GM23248 (cell line): ENCODE data around the gene HACL1. TPM values are rescaled to one million over a fixed set of nuclear protein-coding genes. Genes with fewer than 3 reads are reported as not detected.
A peak's percentile ranks its signal among the peaks of the same experiment; 100 is the strongest.

Experiments used
- DNase-seq: peaks from one replicate; pipeline ENCODE4 v3.0.0-alpha.2; 2015
- H2AFZ ChIP-seq: fragments of 200-600 bp; sonication (generic); 2 replicates; pipeline ENCODE4 v1.6.1; 2016; ENCODE audit warnings: antibody characterized with exemption
- H3F3A ChIP-seq: fragments of 200-600 bp; sonication (generic); 2 replicates; pipeline ENCODE4 v1.6.1; 2016; ENCODE audit warnings: mild to moderate bottlenecking, antibody characterized with exemption, mixed run types; ENCODE audit not compliant: insufficient read depth
- H3K27ac ChIP-seq: fragments of 200-600 bp; sonication (generic); 2 replicates; pipeline ENCODE4 v1.5.1; 2016; ENCODE audit warnings: mild to moderate bottlenecking
- H3K27me3 ChIP-seq: fragments of 200-600 bp; sonication (generic); replicated peaks from 2 replicates; pipeline ENCODE4 v1.6.1; 2016; ENCODE audit warnings: mild to moderate bottlenecking; ENCODE audit not compliant: insufficient read depth
- H3K36me3 ChIP-seq: fragments of 200-600 bp; sonication (generic); 2 replicates; pipeline ENCODE4 v1.6.1; 2016; ENCODE audit warnings: low read depth, mild to moderate bottlenecking
- H3K4me1 ChIP-seq: fragments of 200-600 bp; sonication (generic); 2 replicates; pipeline ENCODE4 v1.6.1; 2016; ENCODE audit warnings: mild to moderate bottlenecking; ENCODE audit not compliant: insufficient read depth
- H3K4me2 ChIP-seq: fragments of 200-600 bp; sonication (generic); one replicate; pipeline ENCODE4 v1.6.1; 2016; ENCODE audit warnings: mild to moderate bottlenecking; ENCODE audit not compliant: unreplicated experiment
- H3K4me3 ChIP-seq: fragments of 200-600 bp; sonication (generic); 2 replicates; pipeline ENCODE4 v1.5.1; 2016; ENCODE audit warnings: mild to moderate bottlenecking
- H3K79me2 ChIP-seq: fragments of 200-600 bp; sonication (generic); 2 replicates; pipeline ENCODE4 v1.6.1; 2016; ENCODE audit warnings: mild to moderate bottlenecking; ENCODE audit not compliant: insufficient read depth
- H3K9ac ChIP-seq: fragments of 200-600 bp; sonication (generic); 2 replicates; pipeline ENCODE4 v1.6.1; 2016; ENCODE audit warnings: mild to moderate bottlenecking
- H3K9me2 ChIP-seq: fragments of 200-600 bp; sonication (generic); 2 replicates; pipeline ENCODE4 v1.6.1; 2016; ENCODE audit warnings: mixed run types, mild to moderate bottlenecking, moderate library complexity; ENCODE audit not compliant: insufficient read depth
- H3K9me3 ChIP-seq: fragments of 200-600 bp; sonication (generic); one replicate; pipeline ENCODE4 v1.6.1; 2017; ENCODE audit warnings: low read depth
- H4K20me1 ChIP-seq: fragments of 200-600 bp; sonication (generic); 2 replicates; pipeline ENCODE4 v1.6.0; 2016; ENCODE audit not compliant: insufficient read depth
- EZH2 ChIP-seq: fragments of 200-600 bp; sonication (generic); IDR thresholded peaks from 2 replicates; pipeline ENCODE4 v1.6.1; 2018; ENCODE audit warnings: antibody characterized with exemption, mild to moderate bottlenecking; ENCODE audit not compliant: insufficient read depth, poor library complexity, severe bottlenecking
- EZH2phosphoT487 ChIP-seq: fragments of 200-600 bp; sonication (generic); IDR thresholded peaks from 2 replicates; pipeline ENCODE4 v1.6.1; 2018; ENCODE audit warnings: antibody characterized with exemption, moderate library complexity, mild to moderate bottlenecking, low read depth; ENCODE audit not compliant: insufficient read depth
- WGBS, 2 experiments: methylation state at CpG; one replicate each; pipeline ENCODE4 v1.1.6; 2015 to 2017; ENCODE audit warnings: low lambda C conversion rate in 2 of 2, low coverage in 1 of 2; ENCODE audit errors: missing lambda C conversion rate in 2 of 2; 5-methylcytosine and 5-hydroxymethylcytosine counted together
- in situ Hi-C: fragments of 300-500 bp; cut with MboI; formaldehyde crosslinking; loops from 2 replicates; pipeline ENCODE4 v1.15.0; 2020
- polyA plus RNA-seq: library from polyadenylated mRNA; unstranded; fragments of >200 nt; fragmentation: Nextera tagmentation; extraction: Ambion mirVana; gene quantifications from 2 replicates; pipeline ENCODE4 v1.2.1, GENCODE V29; 2016
- total RNA-seq: library from RNA; depleted of rRNA; stranded (reverse); fragments of >200 nt; shearing (Covaris generic); gene quantifications from 2 replicates; pipeline ENCODE4 v1.2.3, GENCODE V29; 2014

The HACL1 gene
- total and polyA plus RNA-seq, 2 experiments from 2014 or later = 14.3 to 16.3 TPM

GRCh38 chr3:15638193-15638890, 37.0 kb upstream of the HACL1 start:
- H3K4me2 ChIP-seq = no peak overlapping the region
- no peaks in the 10 kb centered on the region for H3K79me2 ChIP-seq
- no peak overlapping the region for H3K4me3 ChIP-seq
- H4K20me1 ChIP-seq = no peaks in the 10 kb centered on the region
- H3K27ac ChIP-seq = peak overlapping the region; percentile 35
- DNase-seq = peak; percentile 61
- no peaks in the 10 kb centered on the region for H3K9me2 ChIP-seq
- peaks cover 54% of the 10 kb centered on the region for H3K4me1 ChIP-seq
- in situ Hi-C loops = no loop called here
- H3K9me3 ChIP-seq = no peaks in the 10 kb centered on the region
- H3K27me3 ChIP-seq = no peaks in the 10 kb centered on the region
- no peak for TF ChIP-seq EZH2phosphoT487
- no peak for TF ChIP-seq EZH2
- H2AFZ ChIP-seq = no peak overlapping the region
- no peaks in the 10 kb centered on the region for H3K36me3 ChIP-seq
- peaks cover 56% of the 10 kb centered on the region for H3F3A ChIP-seq
- no peak overlapping the region for H3K9ac ChIP-seq
- 85 to 86% methylated on average over 6 of the region's 6 CpGs for WGBS, 2 experiments

GRCh38 chr3:15637131-15637951, 36.0 kb upstream of the HACL1 start:
- Histone ChIP-seq H3K4me3 (no peak overlapping the region), H3K9me2 (no peaks in the 10 kb centered on the region), H3K4me1 (peaks cover 54% of the 10 kb centered on the region), H3K27ac (peak overlapping the region; percentile 99), H3K79me2 (no peaks in the 10 kb centered on the region), H3F3A (peaks cover 56% of the 10 kb centered on the region), H3K4me2 (no peak overlapping the region), H3K27me3 (no peaks in the 10 kb centered on the region), H3K9ac (peak overlapping the region; percentile 86), H3K9me3 (no peaks in the 10 kb centered on the region), H4K20me1 (no peaks in the 10 kb centered on the region), H3K36me3 (no peaks in the 10 kb centered on the region), H2AFZ (no peak overlapping the region)
- 87% methylated on average over 7 of the region's 7 CpGs for WGBS, 2 experiments
- TF ChIP-seq EZH2 (no peak), EZH2phosphoT487 (no peak)
- no peak for DNase-seq
- in situ Hi-C loops = no loop called here

GRCh38 chr3:15636028-15636709, 34.8 kb upstream of the HACL1 start:
- H3K36me3 ChIP-seq = no peaks in the 10 kb centered on the region
- in situ Hi-C loops = no loop called here
- peak overlapping the region; percentile 62 for H3K4me3 ChIP-seq
- peak overlapping the region; percentile 99 for H3K27ac ChIP-seq
- H2AFZ ChIP-seq = peak overlapping the region; percentile 30
- 1% methylated on average over 14 of the region's 14 CpGs for WGBS, 2 experiments
- no peaks in the 10 kb centered on the region for H3K27me3 ChIP-seq
- TF ChIP-seq EZH2 (no peak), EZH2phosphoT487 (no peak)
- peak overlapping the region; percentile 77 for H3K4me2 ChIP-seq
- H3K79me2 ChIP-seq = no peaks in the 10 kb centered on the region
- H4K20me1 ChIP-seq = no peaks in the 10 kb centered on the region
- H3K4me1 ChIP-seq = peaks cover 63% of the 10 kb centered on the region
- DNase-seq = peak; percentile 97
- peaks cover 61% of the 10 kb centered on the region for H3F3A ChIP-seq
- H3K9me3 ChIP-seq = no peaks in the 10 kb centered on the region
- peak overlapping the region; percentile 86 for H3K9ac ChIP-seq
- no peaks in the 10 kb centered on the region for H3K9me2 ChIP-seq

GRCh38 chr3:15635121-15635661, 33.8 kb upstream of the HACL1 start:
- Histone ChIP-seq H3F3A (peaks cover 70% of the 10 kb centered on the region), H3K4me3 (peak overlapping the region; percentile 62), H3K9ac (peak overlapping the region; percentile 86), H3K4me2 (peak overlapping the region; percentile 77), H4K20me1 (no peaks in the 10 kb centered on the region), H3K27ac (peak overlapping the region; percentile 99), H3K4me1 (peaks cover 72% of the 10 kb centered on the region), H3K27me3 (no peaks in the 10 kb centered on the region), H3K79me2 (no peaks in the 10 kb centered on the region), H3K9me3 (no peaks in the 10 kb centered on the region), H2AFZ (peak overlapping the region; percentile 30), H3K9me2 (no peaks in the 10 kb centered on the region), H3K36me3 (no peaks in the 10 kb centered on the region)
- in situ Hi-C loops = no loop called here
- 6 to 11% methylated on average over 13 of the region's 13 CpGs for WGBS, 2 experiments
- no peak for TF ChIP-seq EZH2phosphoT487
- TF ChIP-seq EZH2 = no peak
- peak; percentile 72 for DNase-seq
